Stimulated activated CD8-positive, alpha-beta memory T cell treated with anti-CD3 and anti-CD28 coated beads, Interleukin-15, amount 100 ng/mL, for 24 hours (primary cell): ENCODE measurements around the gene C5orf46.

Experiments
- DNase-seq: peaks from one replicate; pipeline ENCODE4 v3.0.0-alpha.2; 2020; ENCODE audit warnings: low read depth

Gene C5orf46

DNA sequence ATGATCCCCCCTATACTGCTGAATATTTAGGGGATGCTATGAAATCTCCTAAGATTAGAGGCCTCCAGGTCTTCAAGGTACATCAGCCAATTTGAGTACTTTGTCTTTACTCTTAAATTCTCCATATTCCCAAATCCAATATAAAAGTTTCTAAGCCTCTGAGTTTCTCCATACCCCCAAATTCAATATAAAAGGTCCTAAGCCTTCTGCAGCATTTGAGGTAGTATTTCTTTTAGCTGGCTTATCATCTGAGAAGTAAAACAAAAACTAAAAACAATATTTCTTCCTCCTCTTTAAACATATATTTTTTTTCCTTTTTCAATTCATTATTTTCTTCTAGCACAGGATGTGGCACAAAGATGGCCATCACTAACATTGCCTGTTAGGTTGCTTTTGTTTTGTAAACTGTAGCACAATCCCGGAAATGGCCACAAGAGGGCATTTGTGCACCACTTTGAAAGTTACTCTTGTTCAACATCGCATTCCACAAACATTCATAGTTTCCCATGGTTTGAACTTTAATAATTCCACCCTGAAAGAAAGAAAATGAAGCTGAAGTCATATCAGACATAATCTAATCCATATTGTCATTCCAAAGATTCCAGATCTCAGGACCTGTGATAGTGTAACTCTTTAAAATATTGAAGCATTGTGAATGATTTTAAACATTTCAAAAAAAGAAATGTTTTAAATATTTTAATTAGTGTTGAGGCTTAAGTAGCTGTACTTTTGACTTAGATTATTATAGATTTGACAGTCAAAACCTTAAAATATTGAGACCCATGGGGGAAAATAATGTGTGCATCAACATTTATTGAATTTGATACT, 48.8 kb downstream of the C5orf46 start:
- no peak for DNase-seq

DNA sequence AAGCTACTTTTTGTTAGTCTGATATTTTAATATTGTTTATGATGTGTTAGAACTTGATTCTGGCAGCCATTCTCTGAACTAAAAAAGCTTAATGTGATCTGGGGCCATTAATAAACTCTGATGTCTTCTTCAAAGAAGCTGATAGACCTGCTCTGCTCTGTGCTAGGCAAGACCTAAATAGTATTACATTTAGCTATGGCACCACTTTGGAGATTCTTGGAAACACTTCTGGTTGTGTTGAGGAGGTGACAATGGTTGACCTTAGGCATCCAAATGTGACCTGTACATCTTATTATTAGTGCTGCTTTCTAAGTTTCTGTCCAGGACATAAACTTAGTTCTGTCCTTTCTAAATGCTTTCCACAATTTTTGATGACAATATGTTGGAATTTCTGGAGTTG, 49.5 kb downstream of the C5orf46 start:
- DNase-seq: no peak

DNA sequence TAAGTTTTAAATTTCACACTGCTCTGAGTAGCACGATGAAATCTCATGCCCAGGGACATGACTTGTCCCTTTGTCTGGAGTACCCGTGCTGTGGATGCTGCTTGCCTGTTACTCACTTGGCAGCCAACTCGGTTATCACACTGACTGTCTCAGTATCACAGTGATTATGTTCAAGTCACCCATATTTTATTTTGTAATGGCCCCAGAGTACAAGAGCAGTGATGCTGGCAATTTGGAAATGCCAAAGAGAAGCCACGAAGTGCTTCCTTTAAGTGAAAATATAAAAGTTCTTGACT, 50.6 kb downstream of the C5orf46 start:
- no peak for DNase-seq

DNA sequence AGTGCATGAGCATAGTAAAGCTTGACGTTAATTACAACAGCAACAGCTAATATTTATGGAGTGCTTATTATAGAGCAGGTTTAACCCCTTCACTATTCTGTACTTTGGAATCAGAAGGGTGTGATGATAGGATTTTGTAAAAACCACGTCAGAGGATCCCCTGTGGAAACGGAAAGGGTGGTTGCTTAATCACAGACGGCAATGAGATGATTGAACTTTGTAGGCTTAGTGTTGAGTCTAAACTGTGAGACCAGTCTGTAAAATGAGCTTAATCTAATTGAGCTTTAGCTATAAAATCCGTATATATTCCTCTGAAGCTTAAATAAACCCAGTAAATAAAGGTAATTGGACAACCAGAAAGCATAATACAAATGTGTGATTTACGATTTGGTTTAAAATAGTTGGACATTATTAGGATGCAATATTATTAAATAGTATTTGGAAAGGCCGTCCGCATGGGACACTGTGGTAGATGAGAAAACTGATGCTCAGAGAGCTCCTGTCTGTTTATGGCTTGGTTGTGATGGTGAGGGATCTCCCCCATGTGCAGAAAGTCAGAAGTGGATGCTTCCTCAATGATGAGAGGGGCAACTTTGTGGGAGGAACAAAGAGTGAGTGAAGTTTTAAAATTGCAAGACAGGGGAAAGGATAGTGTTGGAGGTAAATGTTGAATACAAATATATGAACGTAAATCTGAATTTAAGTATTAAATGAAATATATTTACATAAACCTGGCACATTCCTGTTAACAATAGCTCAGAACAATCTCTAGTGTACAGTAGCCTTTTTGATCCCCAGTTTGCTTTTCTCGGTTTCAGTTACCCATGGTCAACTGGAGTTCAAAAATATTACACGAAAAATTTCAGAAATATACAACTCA, 51.2 kb downstream of the C5orf46 start:
- no peak for DNase-seq

DNA sequence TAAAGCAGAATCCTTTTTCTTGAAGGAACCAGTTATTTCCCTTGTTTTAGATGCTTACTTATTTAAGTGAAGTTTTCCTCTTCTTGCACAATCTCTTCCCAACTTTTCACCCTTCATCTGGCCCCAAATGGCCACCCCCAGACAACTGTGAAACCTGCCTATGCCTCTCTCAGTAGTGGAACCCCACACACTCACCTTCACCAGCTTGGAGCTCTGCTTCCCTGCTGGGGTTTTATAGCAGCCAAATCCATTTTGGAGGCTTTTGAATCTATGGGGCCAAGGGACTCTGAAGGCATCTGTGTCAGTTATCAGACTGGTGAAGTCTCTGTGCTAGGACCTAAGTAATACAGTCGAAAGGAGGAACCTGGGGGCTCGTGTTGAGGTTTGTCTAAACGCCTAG, 52.0 kb downstream of the C5orf46 start:
- no peak for DNase-seq

DNA sequence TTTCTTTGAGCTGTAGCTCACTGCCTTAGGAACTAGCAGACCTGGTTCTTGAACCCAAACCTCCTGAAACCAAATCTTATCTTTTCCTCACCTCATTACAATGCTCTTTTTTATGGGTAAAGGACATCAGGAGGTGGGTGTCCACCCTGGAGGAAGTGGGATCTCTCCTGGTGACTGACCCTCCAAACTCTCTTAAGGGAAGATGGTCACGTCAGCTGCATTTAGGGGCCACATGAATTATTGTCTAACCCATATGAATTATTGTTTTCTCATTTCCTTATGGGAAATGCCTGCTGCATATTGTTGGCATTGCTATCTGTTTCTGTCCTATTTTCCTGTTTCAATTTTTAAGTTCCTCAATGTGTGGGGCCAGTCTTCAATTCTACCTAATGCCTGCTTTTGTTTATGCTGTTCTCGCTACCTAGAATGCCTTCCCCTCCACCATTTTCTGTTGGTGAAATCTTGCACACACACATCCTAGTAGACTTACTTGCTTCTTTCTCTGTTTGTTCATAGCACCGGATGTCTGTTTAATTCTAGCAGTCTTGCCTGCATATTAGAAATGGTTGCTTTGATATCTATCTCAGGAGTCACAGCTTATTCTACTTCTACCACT, 52.9 kb downstream of the C5orf46 start:
- no peak for DNase-seq

DNA sequence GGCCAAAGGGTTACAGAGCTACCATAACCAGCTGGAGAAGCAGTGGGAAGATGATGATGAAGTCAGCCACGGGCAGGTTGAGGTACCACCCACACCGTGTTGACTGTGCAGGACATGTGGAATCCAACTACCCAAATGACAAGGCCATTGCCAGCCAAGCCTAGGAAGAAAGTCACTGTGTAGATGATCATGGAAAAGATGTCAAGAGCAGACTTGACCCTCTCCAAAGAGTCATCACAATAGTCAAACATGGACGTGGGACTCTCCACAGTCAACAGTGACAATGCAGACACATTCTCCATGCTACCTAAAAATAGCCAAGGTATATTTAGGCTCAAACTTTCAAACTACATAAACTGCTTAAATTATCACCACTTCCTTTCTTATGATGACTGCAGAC, 54.0 kb downstream of the C5orf46 start:
- no peak for DNase-seq

DNA sequence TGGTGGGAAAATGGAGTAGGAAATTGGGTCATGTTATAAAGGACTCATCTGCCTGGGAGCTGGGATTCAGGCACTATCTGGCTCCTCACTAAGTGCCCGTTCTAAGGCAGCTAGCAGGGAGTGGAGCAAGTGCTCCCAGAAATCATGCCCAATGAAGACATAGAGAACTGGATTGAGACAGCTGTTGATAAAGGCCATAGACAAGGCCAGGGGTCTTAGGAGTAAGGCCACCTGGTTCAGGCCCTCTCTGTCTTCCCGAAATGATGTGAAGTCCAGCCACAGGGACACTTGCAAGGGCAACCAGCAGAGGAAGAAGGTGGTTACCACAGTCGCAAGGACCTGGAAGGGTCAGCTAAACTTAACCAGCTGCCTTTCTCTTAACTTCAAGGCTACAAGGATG, 54.8 kb downstream of the C5orf46 start:
- DNase-seq: no peak

DNA sequence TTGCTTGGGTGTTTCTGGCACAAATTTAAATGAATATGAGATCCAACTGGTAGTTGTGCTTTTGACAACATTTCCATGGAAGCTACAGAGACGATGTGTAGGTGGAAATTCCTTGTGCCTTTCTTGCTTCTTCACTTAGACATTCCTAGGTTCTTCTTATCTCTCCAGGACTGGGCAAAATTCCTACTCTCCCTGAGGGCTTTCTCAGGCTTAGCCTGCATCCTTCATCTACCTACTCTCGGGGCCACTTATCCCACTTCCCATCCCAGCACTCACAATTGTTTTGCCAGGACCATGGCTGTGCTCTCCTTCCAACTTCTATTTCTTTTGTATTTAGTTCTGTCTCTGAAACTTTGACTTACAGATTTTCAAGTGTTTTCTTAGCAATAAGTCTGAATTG, 57.1 kb downstream of the C5orf46 start:
- DNase-seq: no peak

DNA sequence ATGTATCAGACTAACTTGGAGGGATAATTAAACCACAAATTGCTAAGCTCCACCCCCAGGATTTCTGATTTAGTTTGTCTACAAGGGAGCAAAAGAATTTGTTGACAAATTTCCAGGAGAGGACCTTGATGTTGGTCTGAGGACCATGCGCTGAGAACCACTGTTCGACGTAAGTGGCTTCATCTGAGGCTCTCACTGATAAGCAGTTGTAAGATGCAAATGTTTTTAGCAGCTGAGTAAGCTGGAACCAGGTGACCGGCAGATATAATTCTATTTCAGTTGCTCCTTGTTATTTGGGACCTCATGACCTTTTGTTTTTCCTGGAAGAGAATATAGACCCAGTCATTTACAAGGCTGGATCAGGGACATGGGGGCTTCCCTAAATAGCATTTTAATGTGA, 60.7 kb downstream of the C5orf46 start:
- no peak for DNase-seq

DNA sequence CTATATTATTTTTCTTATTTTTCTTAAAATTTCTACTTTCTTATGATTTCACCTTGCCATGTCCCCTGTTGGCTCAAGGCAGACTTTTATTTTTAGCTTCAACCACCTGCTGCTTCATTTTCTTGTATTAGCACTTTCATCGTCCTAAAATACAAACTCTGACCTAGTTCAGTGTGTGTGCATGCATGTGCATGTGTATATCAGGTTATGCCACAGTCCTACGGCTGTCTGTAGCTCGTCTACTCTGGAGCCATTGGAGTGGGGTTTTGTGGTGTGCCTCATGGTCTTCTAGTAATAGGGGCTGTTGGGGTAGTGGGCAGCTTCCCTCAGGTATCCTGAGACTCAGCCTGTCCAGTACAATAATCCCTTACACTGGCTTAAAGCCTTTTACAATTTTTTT, 61.5 kb downstream of the C5orf46 start:
- no peak for DNase-seq

DNA sequence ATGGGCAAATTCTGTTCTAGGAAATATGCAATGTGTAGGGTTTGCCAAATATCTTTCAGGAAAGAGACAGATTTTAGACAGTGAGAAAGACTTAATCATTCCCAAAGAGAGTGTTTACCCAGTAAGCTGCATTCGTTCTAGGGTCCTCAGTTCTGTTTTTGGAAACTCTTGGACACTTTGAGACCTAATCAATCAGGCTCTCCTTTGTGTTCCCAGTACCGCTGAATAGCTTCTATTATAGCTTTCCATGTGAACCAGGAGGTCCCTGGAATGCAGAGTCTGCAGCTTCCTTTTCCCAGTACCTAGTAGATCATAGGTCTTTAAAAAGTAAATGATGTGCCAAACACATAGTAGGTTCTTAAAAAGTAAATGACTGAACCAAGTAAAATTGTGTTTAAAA, 63.5 kb downstream of the C5orf46 start:
- DNase-seq: no peak
